HG03064 (cell line): Measurements from ENCODE around the gene DNA2.
"Not testable (repeated sequence)": the region's sequence is repeated elsewhere in the genome, so short reads cannot be mapped to it uniquely, and the experiment has no call there.

ENCODE experiments used
- ATAC-seq: cut with Tn5 transposase; IDR thresholded peaks from one replicate; pipeline ENCODE4 v1.9.1; 2021; ENCODE audit warnings: low read depth; ENCODE audit not compliant: unreplicated experiment

The DNA2 gene

GRCh38 chr10:68461032-68461431 lies 10.7 kb downstream of the DNA2 start:
- no peak for ATAC-seq

DNA sequence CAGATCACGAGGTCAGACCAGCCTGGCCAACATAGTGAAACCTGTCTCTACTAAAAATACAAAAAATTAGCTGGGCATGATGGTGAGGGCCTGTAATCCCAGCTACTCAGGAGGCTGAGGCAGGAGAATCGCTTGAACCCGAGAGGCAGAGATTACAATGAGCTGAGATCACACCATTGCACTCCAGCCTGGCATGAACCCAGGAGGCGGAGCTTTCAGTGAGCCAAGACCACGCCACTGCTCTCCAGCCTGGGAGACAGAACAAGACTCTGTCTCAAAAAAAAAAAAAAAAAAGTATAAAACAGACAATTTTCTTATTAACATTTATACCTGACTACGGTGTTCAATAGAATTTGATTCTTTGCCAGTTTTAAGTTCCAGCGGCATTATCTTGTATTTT lies 22.1 kb downstream of the DNA2 start:
- not testable (repeated sequence) for ATAC-seq

DNA sequence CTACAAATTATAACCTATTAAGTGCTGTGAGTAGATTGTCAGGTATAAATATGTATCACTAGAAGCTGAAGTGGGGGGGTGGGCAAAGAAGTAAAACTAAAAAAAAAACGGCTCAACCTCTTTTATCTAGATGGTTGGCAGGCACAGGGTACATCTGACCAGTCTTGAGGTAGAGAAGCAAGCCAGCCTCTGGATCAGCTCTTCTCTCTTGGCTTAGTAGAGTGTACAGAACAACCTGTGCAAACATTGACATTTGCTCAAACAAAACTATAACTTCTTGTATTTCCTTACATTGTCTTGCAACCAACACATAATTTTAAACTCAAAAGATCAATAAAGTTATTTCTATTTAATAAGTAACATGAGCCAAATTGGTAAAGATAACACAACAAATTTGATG lies 25.6 kb downstream of the DNA2 start:
- no peak for ATAC-seq

GRCh38 chr10:68442971-68443370 lies 28.8 kb downstream of the DNA2 start:
- no peak for ATAC-seq

- no peak for ATAC-seq
These were observed 30.9 kb downstream of the DNA2 start for GRCh38 chr10:68440898-68441297.

DNA sequence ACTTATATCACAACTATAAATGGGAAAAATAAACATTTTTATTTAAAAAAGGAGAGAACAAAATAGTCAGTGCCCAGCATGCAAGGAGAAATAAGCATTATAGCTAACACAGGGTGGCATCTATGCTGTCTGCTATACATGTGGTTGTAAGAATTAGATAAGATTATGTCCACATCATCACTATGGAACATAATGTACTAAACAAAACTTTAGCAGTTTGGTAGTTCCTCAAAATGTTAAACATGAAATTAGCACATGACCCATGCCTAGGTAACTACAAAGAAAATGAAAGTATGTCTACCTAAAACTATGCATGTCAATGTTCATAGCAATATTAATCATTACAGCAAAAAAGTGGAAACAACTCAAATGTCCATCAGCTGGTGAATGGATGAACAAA lies 36.0 kb downstream of the DNA2 start:
- no peak for ATAC-seq

DNA sequence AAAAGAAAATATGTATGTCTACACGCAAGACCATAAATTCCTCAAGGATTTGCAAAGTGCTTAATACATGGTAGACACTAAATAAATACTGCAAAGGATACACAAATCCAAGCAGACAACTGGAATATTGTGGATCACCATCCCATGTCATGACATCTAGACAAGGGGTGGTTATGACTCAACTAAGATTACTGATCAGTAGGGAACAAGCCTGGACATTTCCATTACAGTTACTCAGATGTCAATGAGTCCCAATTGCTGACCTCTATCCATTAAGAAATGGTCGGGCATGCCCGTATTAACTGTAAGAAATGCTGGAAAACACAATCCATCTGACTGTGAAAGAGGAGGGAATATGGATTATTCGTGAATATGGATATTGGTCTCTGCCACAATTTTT lies 37.1 kb downstream of the DNA2 start:
- no peak for ATAC-seq

DNA sequence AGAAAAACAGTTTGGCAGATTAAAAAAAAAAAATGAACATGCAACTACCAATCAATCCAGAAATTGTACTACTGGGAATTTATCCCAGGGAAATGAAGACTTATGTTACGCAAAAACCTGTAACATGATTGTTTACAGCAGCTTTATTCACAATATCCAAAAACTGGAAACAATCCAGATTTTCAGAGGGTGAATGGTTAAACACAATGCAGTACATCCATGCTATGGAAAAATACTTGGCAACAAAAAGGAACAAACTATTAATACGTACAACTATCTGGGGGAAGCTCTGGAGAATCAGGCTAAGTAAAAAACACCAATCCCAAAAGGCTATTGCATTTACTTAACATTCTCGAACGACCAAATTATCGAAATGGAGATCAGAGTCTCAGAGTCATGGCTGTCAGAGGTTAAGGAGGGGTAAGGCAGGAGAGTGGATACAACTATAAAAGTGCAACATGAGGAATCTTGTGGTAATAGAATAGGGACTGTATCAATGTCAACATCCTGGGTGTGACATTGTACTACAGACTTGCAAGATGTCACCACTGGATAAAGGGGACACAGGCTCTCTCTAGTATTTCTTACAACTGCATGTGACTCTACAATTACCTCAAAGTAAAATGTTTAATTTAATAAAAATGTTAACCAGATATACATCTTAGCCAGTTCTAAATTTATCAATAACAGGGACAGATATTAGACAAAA lies 43.2 kb downstream of the DNA2 start:
- ATAC-seq = no peak

DNA sequence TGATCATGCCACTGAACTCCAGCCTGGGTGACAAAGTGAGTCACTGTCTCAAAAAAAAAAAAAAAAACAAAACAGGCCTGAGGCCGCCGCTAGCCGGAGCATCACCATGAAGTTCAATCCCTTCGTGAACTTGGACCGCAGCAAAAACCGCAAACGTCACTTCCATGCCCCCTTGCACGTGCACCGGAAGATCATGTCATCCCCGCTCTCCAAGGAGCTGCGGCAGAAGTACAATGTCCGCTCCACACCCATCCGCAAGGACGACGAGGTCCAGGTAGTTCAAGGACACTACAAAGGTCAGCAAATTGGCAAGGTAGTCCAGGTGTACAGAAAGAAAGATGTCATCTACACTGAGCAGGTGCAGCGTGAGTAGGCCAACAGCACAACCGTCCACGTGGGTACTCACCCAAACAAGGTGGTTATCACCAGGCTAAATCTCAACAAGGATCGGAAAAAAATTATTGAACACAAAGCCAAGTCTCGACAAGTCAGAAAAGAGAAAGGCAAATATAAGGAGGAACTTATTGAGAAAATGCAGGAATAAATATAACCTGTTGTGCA lies 47.2 kb downstream of the DNA2 start:
- ATAC-seq = no peak

GRCh38 chr10:68423522-68423921 lies 48.3 kb downstream of the DNA2 start:
- ATAC-seq = no peak

DNA sequence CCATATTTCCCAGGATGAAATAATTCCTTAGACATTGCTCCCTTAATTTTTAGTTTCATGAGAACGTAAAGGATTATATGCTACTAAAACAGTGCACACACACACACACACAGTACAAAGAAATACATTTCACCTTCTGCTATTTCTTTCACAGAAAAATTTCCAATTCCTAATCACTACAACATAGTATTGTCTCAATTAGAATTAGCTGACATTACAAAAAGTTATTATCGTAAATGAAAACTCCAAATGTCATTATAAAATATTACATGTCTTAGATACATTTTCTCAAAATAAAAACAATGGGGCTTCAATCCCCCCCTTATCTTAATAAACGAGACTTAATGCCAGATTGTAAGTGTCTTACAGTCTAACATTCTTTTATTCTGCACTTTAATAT lies 52.4 kb downstream of the DNA2 start:
- no peak for ATAC-seq

- no peak for ATAC-seq
These were observed 62.8 kb downstream of the DNA2 start for GRCh38 chr10:68408898-68409518.

- ATAC-seq = peak; percentile 96
These were observed 64.8 kb downstream of the DNA2 start, which contains the start of gene RUFY2 for GRCh38 chr10:68406815-68407548. RUFY2 (minus strand) TSS chr10:68407277; CDS start chr10:68407189, 88 bp downstream.

- peak; percentile 33 for ATAC-seq
These were observed 65.5 kb downstream of the DNA2 start for GRCh38 chr10:68406111-68406814.

DNA sequence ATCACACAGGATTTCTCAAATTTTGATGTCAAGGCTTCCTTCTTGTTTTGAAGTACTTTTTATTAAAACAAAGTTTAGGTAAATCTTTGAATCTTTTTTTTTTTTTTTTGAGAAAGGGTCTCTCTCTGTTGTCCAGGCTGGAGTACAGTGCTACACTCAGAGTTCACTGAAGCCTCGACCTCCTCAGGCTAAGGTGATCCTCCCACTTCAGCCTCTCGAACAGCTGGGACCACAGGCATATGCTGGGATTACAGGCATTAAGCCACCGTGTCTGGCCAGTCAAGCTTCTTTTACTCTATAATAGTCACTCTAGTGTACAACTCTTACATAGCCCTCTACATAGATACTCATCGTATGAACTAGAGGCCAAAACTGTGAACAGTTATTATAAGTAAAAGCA lies 68.1 kb downstream of the DNA2 start:
- no peak for ATAC-seq

DNA sequence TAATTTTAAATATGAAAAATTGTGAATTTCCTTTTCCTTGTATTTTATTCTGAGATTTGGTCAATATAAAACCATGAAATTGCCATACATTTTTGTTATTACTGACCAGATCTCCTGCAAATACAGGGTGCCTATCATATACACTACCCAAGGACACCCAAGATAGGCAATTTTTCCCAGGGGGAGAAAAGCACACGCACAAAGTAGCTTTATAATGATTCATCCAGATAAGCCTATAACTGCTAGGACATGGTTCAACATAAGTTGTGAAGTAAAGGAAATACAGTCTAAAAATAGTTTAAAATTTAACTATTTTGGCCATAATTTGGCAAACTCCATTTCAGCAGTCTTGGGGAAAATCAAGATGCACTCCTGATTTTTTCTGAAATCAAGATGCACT lies 69.5 kb downstream of the DNA2 start:
- no peak for ATAC-seq

- ATAC-seq = no peak
These were observed 74.8 kb downstream of the DNA2 start for GRCh38 chr10:68397005-68397404.

GRCh38 chr10:68385740-68386139 lies 86.0 kb downstream of the DNA2 start:
- ATAC-seq = no peak

- no peak for ATAC-seq
These were observed 100.2 kb downstream of the DNA2 start for GRCh38 chr10:68371604-68372003.

- no peak for ATAC-seq
These were observed 104.7 kb downstream of the DNA2 start for GRCh38 chr10:68367121-68367520.

DNA sequence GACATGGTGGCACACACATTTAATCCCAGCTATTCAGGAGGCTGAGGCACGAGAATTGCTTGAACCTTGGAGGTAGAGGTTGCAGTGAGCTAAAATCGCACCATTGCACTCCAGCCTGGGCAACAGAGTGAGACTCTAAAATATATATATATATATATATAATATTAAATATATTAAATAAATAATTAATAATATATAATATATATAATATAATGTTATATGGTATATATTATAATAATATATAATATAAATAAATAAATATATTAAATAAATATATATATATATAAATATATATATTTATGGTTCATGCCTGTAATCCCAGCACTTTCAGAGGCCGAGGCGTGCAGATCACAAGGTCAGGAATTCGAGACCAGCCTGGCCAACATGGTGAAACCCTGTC lies 105.2 kb downstream of the DNA2 start:
- ATAC-seq = no peak
